SU-DHL-6 (cell line): ENCODE data around the gene CACNA1G.

Experiments
- EZH2phosphoT487 ChIP-seq: fragments of 200-600 bp; sonication (generic), shearing (Covaris generic); conservative IDR thresholded peaks from 2 replicates; pipeline ENCODE4 v1.6.1; 2018; ENCODE audit warnings: mild to moderate bottlenecking, antibody characterized with exemption, low read length, moderate library complexity, mixed read lengths
- TF ChIP-seq, protein P1 (sequence below): fragments of 200-600 bp; sonication (generic); IDR thresholded peaks from one replicate; pipeline ENCODE4 v1.5.1; 2017; ENCODE audit warnings: antibody characterized with exemption, mild to moderate bottlenecking, low read length, moderate library complexity; ENCODE audit not compliant: insufficient read depth, poor library complexity, severe bottlenecking

DNA sequence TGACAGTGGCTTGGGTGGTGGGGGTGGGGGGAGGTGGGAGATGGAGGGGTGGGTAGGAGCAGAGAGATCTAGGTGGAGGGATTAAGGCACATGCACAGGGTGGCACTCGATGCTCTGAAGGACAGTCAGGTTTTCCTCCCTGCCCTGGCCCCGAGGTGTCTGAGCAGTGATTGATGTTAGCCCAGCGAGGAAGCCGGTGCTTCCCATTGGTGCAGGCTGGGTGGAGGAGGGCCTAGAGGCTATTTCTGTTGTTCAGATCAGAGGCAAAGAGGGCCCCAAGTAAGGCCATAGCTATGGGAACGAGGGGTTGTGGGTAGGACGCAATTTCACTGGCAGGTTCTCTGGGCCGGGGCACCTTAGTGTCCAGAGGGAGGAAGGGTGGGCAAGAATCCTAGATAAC, 23.1 kb downstream of the CACNA1G start:
- TF ChIP-seq, protein P1, sequence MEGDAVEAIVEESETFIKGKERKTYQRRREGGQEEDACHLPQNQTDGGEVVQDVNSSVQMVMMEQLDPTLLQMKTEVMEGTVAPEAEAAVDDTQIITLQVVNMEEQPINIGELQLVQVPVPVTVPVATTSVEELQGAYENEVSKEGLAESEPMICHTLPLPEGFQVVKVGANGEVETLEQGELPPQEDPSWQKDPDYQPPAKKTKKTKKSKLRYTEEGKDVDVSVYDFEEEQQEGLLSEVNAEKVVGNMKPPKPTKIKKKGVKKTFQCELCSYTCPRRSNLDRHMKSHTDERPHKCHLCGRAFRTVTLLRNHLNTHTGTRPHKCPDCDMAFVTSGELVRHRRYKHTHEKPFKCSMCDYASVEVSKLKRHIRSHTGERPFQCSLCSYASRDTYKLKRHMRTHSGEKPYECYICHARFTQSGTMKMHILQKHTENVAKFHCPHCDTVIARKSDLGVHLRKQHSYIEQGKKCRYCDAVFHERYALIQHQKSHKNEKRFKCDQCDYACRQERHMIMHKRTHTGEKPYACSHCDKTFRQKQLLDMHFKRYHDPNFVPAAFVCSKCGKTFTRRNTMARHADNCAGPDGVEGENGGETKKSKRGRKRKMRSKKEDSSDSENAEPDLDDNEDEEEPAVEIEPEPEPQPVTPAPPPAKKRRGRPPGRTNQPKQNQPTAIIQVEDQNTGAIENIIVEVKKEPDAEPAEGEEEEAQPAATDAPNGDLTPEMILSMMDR, result no peak
- TF ChIP-seq EZH2phosphoT487, result no peak
